Stimulated activated CD8-positive, alpha-beta memory T cell treated with anti-CD3 and anti-CD28 coated beads, Interleukin-7, amount 100 ng/mL, for 24 hours (primary cell): ENCODE data around the gene RAB27B.
A peak's percentile ranks its signal among the peaks of the same experiment; 100 is the strongest.
"Not testable (repeated sequence)": the region's sequence is repeated elsewhere in the genome, so short reads cannot be mapped to it uniquely, and the experiment has no call there.

Source experiments
- DNase-seq: peaks from one replicate; pipeline ENCODE4 v3.0.0-alpha.2; 2020; ENCODE audit warnings: low read depth

The RAB27B gene

GRCh38 chr18:54828281-54828881 lies at the start of gene RAB27B:
RAB27B (plus strand) TSS chr18:54828477; CDS start chr18:54877586, 49,109 bp downstream.
- DNase-seq: peak; percentile 26

DNA sequence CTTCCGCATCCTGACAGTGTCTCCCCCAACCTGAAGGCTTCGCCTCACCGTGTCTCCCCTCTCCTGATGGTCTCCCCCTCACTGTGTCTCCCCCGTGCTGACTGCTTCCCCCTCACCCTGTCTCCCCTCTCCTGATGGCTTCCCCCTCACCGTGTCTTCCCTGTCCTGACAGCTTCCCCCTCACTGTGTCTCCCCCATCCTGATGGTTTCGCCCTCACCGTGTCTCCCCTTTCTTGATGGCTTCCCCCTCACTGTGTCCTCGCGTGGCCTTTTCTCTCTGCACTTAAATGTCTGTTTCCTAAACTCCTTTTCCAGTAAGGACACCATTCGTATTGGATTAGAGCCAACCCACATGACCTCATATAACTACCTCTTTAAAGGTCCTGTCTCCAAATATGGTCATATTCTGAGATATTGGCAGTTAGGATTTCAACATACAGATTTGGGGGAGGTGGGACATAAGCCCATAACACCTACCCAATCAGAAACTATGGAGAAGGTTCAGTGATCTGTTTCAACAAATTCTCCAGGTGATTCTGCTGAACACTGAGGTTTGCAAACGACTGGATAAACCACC lies 47.9 kb upstream of the RAB27B start:
- no peak for DNase-seq

- no peak for DNase-seq
These were observed 47.3 kb upstream of the RAB27B start for GRCh38 chr18:54780970-54781369.

- no peak for DNase-seq
These were observed 45.1 kb upstream of the RAB27B start for GRCh38 chr18:54783139-54783538.

GRCh38 chr18:54786206-54786605 lies 42.1 kb upstream of the RAB27B start:
- no peak for DNase-seq

GRCh38 chr18:54787121-54787520 lies 41.2 kb upstream of the RAB27B start:
- no peak for DNase-seq

DNA sequence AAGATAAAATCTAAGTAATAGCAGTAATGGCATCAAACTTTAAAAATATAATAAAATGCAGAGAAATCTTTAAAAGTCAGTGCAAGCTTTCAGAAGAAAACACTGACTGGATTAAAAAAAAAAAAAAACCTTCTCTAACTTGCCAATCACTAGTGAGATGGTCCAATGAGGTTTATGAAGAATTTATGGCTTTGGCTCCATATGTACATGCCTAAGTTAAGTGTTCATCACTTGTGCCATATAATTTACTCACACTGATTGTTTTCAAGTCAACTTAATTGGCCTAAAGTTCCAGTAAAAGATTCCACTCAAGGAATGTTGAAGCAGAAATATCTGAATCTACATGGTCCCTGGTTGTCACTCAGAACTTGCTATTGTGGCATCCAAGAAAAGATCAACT lies 40.7 kb upstream of the RAB27B start:
- no peak for DNase-seq

- DNase-seq: no peak
These were observed 38.2 kb upstream of the RAB27B start for GRCh38 chr18:54790109-54790508.

DNA sequence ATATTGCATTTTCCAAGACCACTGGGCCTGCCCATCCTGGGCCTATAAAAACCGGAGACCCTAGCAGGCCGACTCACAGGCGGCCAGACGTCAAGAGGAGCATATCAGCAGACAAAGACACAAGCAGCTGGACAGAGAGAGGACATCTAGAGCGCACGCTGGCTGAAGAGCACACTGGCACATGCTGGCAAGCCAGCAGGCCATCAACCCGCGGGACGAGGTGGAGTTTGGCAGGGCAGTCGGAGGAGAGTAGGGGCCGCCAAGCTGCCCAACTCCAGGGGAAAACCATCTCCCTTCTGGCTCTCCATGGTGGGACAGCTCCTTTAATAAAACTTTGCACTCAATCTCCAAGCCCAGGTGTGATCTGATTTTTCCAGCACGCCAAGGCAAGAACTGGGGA lies 36.6 kb upstream of the RAB27B start:
- DNase-seq: no peak

DNA sequence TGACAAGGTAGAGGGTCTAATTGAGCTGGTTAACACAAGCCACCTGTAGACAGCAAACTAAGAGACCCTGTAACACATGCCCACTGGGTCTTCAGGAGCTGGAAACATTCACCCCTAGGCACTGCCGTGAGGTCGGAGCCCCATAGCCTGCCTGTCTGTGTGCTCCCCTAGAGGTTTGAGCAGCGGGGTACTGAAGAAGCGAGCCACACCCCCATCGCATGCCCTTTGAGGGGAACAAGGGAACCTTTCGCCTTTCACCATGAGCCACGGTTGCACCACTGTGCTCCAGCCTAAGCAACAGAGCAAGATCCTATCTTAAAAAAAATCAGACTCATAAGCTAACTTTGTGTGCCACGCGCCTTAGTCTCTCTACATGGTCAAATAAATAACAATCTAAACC lies 36.2 kb upstream of the RAB27B start:
- no peak for DNase-seq

DNA sequence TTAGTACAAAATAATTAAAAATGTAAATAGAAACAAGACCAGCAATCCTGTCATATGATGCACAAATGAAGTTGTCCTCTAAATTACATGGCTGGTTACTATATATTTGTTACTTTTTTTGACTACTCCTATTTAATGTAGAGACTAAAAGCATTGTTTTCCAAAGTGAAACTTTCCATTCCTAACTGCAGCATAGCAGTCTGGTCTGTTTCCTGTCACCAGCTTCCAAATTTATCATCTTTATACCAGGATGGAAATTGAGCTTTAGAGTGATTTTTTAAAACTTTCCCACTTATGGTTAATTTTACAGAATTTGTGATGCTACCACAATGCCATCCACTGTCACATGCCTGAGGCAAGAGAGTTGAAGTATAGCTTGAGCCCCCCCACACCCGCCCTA lies 33.5 kb upstream of the RAB27B start:
- DNase-seq: no peak

DNA sequence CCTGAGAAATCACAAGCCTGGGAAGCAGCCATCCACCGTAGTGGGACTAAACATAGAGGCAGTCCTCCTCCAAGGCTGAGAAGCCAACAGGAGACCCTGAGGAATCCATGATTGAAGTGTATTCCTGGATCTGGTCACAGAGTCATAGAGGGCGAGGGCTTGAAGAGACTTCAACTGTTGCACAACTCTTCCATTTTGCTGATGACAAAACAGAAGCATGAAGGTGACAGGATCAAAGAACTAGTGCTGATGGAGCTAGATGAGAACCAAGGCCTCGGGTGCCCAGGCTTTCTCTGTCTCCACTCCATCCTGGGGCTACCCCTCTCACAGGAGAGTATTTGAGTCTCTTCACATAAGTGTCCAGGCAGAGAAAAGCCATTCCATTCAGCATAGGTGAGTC lies 30.1 kb upstream of the RAB27B start:
- no peak for DNase-seq

GRCh38 chr18:54801374-54801773 lies 26.9 kb upstream of the RAB27B start:
- DNase-seq: no peak

- no peak for DNase-seq
These were observed 26.1 kb upstream of the RAB27B start for GRCh38 chr18:54802178-54802577.

DNA sequence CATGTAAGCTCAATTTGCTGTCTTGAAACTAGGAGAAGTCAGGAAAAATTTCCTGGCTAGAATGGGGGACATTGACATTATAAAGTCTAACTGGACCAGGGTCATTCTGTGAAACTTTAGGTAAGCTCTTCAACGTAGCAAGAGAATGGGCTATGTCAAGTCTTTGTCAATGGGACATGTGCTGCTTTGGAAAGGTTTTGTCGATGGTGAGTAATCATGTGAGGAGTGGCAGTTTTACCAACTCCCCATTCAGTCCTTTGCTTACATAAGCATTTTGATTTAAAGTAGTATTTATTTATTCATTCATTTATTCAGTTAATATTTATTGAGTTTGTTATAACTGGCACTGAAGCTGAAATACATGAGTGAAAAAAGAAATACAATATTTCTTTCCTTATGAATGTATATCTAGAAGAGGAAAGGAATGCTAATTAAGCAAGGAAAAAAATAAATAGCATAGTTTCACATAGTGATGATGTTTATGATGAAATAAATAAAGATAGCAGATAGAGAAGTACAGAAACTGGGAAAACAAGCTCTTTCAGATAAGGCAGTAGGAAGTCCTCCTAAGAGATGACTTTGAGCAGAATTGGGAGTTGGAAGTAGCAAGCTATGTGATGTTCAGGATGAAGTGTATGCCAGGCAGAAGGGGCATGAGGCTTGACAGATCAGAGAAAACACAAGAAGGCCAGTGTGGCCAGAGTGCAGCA lies 25.4 kb upstream of the RAB27B start:
- no peak for DNase-seq

- DNase-seq: no peak
These were observed 22.5 kb upstream of the RAB27B start for GRCh38 chr18:54805571-54806334.

DNA sequence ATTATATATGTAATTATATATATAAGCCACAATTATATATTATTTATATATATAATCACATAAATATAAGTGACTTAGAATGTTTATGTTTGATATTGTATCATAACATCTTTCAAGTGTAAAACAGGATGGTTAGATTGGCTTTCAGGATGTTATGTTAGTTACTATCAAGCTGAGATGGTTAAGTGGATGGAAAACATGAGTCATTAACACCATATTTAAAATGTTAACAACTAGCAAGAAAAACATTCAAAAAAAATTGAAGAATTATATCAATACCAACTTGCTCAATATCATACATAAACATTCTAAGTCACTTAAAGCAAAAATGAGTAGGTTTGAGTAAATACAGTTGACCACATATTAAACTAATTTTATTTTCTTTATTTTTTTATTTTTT lies 21.8 kb upstream of the RAB27B start:
- no peak for DNase-seq

DNA sequence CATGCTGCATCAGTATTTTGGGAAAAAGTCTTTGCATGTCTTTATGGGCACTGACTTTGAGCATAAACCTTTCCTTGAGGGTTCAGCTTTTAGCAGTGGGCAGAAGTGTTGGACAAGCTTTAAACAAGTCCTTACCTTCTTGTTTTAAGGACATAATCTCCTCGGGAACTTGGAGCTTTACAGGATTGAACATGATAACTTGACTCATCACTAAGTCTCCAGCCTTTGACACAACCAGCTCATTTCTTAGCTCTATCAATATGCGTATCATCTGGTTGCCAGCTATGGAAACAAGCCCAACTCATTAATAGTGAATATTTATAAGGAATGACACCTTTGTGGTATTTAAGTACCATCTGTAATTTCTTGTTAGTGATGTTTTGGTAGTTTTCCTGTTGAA lies 21.0 kb upstream of the RAB27B start:
- no peak for DNase-seq

- DNase-seq: not testable (repeated sequence)
These were observed 17.6 kb upstream of the RAB27B start for GRCh38 chr18:54810662-54811061.

GRCh38 chr18:54812885-54813284 lies 15.4 kb upstream of the RAB27B start:
- DNase-seq: no peak

DNA sequence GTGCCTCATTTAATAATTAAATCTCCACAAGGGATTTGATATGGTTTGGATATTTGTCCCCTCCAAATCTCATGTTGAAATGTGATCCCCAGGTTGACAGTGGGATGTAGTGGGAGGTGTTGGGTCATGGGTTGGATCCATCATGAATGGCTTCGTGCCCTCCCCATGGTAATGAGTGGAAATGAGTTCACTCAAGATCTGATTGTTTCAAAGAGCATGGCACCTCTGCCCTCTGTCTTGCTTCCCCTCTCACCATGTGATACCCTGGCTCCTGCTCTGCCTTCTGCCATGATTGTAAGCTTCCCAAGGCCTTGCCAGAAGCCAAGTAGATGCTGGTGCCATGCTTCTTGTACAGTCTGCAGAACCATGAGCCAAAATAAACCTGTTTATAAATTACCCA lies 15.0 kb upstream of the RAB27B start:
- no peak for DNase-seq

DNA sequence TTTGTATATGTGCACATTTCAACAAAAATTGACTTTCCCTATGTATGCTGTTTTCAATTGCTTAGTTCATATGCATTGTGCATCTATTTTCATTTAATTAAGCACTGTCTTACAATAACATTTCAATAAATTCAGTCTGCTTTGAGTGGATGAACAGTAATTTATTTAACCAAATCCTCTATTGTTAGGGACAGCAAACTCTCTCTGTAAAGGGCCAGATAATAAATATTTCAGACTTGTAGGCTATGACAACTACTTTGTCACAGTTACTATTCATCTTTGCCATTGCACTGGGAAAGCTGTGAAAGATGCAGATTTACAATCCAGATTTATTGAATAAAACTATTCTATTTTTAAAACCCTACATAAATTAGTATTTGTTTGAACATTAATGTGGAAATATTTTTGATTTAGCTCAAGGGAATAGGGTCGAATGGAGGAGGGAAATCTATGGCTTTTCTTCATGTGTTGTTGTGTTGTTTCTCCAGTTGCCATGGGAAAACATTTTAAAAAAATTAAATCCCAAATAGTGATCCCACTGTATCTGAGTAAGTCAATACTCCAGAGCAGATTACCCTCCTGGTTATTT lies 14.2 kb upstream of the RAB27B start:
- no peak for DNase-seq

- DNase-seq: no peak
These were observed 13.2 kb upstream of the RAB27B start for GRCh38 chr18:54815086-54815485.
